ENCODE data around the gene HSFY1.
"Not testable (repeated sequence)": the region's sequence is repeated elsewhere in the genome, so short reads cannot be mapped to it uniquely, and the experiment has no call there.

The HSFY1 gene, protein sequence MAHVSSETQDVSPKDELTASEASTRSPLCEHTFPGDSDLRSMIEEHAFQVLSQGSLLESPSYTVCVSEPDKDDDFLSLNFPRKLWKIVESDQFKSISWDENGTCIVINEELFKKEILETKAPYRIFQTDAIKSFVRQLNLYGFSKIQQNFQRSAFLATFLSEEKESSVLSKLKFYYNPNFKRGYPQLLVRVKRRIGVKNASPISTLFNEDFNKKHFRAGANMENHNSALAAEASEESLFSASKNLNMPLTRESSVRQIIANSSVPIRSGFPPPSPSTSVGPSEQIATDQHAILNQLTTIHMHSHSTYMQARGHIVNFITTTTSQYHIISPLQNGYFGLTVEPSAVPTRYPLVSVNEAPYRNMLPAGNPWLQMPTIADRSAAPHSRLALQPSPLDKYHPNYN

DNA sequence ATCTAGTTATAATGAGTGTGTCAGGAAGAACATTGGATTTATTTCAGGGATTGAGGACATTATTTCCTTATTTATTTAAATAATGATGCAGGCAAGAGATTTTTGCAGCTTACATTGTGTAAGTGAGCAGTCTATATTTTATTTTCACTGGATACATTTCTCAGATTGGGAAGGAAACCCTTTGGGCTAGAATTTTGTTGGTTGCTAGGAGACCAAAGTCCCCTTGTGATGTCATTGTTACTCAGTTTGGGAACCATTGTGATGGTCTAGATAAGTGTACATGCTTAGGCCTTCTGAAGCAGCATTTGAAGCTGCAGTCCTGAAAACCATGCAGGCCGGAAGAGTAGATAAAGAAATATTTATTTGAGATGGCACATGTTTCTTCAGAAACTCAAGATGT is at the start of gene HSFY1:
Gene HSFY1, plus strand, starts transcription at position 301 of the 400 bp plus-strand sequence. Its CDS starts 68 bp downstream, at position 369.
- not testable (repeated sequence) for H3K79me2 ChIP-seq (ENCODE audit: insufficient read depth, low read length); H3F3A ChIP-seq (ENCODE audit: insufficient read depth); H3K4me2 ChIP-seq (ENCODE audit: low read depth, low read length, poor library complexity, severe bottlenecking); H3K27me3 ChIP-seq (ENCODE audit: low read length); H3K9ac ChIP-seq (ENCODE audit: low read length); H4K20me1 ChIP-seq (ENCODE audit: low read depth, low read length); H3K27ac ChIP-seq (ENCODE audit: low read depth, low read length); H3K36me3 ChIP-seq (ENCODE audit: low read length); H2AFZ ChIP-seq (ENCODE audit: low read depth, low read length, severe bottlenecking); H3K9me3 ChIP-seq (ENCODE audit: insufficient read depth, low read length); H3K4me3 ChIP-seq (ENCODE audit: insufficient read depth, low read length, poor library complexity, severe bottlenecking); H3K9me2 ChIP-seq (replicated peaks; ENCODE audit: insufficient read depth, low read length)

DNA sequence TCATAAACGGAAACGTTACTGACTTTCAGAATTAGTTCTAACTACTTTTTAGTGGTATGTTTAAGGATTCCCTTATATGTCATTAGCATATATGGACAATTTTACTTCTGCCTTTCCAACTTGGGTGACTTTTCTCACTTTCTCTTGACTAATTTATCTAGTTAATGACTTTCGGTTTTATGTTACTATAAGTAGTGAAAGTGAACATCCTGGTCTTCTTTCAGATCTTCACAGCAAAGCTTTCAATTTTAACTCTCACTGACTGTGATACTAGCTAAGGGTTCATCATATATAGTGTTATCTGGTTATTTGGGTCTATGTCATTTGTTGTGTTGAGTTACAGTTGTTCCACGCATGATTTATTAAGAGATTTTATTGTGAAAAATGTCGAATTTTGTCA is 42.3 kb upstream of the HSFY1 start:
- H4K20me1 ChIP-seq (ENCODE audit: low read depth, low read length); H3K79me2 ChIP-seq (ENCODE audit: insufficient read depth, low read length); H3K4me3 ChIP-seq (ENCODE audit: insufficient read depth, low read length, poor library complexity, severe bottlenecking); H3F3A ChIP-seq (ENCODE audit: insufficient read depth); H3K27me3 ChIP-seq (ENCODE audit: low read length); H3K27ac ChIP-seq (ENCODE audit: low read depth, low read length); H2AFZ ChIP-seq (ENCODE audit: low read depth, low read length, severe bottlenecking); H3K36me3 ChIP-seq (ENCODE audit: low read length); H3K9ac ChIP-seq (ENCODE audit: low read length); H3K9me2 ChIP-seq (replicated peaks; ENCODE audit: insufficient read depth, low read length); H3K4me2 ChIP-seq (ENCODE audit: low read depth, low read length, poor library complexity, severe bottlenecking); H3K9me3 ChIP-seq (ENCODE audit: insufficient read depth, low read length): not testable (repeated sequence)

DNA sequence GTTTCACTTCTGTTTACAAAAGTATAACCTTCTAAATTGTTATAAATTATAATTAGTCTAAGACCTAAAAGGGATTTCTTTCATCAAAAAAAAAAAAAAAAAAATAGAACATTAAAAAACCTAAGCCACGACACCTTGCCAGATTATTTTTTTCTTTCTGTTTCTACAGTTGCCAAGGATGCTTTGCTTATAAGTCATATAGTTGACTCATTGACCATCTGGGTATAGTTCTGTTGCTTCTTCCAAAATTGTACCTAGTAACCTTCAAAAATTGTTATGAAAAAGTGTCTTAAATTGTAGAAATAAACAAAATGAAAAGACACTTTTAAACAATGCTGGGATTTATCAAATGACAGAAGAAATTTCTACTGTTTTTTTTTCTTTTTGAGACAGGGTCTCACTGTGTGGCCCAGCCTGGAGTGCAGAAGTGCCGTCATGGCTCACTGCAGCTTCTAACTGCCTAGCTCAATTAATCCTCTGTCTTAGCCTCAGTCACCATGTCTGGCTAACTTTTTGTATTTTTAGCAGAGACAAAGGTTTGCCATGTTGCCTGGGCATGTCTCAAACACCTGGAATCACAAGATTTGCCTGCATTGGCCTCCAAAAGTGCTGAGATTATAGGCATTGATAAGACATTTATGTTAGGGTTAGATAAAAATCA is 15.4 kb upstream of the HSFY1 start:
- H3K4me2 ChIP-seq (ENCODE audit: low read depth, low read length, poor library complexity, severe bottlenecking); H3K4me3 ChIP-seq (ENCODE audit: insufficient read depth, low read length, poor library complexity, severe bottlenecking): not testable (repeated sequence)

DNA sequence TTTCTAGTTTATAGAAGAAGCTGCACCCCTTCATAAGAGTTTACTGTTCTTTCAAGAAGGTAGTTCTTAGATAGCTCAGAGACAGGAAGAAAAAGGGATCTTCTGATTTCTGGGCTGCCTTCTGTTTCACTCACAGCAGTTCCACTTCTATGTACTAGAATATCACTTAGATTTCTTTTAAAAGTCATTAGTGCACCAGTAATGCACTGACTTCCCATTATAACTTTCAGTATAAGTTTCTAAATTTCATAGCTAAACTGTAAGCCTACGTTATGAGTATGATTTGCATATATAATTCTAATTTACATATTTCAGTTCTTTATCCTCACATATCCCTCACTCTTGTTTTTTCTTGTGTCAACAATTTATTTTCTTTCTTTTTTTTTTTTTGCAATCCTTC is 7.6 kb upstream of the HSFY1 start:
- H3K79me2 ChIP-seq (ENCODE audit: insufficient read depth, low read length); H3K27ac ChIP-seq (ENCODE audit: low read depth, low read length); H2AFZ ChIP-seq (ENCODE audit: low read depth, low read length, severe bottlenecking); H3K4me3 ChIP-seq (ENCODE audit: insufficient read depth, low read length, poor library complexity, severe bottlenecking); H3K9me3 ChIP-seq (ENCODE audit: insufficient read depth, low read length); H3K36me3 ChIP-seq (ENCODE audit: low read length); H3K4me2 ChIP-seq (ENCODE audit: low read depth, low read length, poor library complexity, severe bottlenecking); H3K9me2 ChIP-seq (replicated peaks; ENCODE audit: insufficient read depth, low read length); H4K20me1 ChIP-seq (ENCODE audit: low read depth, low read length); H3F3A ChIP-seq (ENCODE audit: insufficient read depth); H3K9ac ChIP-seq (ENCODE audit: low read length); H3K27me3 ChIP-seq (ENCODE audit: low read length): not testable (repeated sequence)

More for the DNA sequence above, 15.4 kb upstream of the HSFY1 start:
- not testable (repeated sequence) for H3K79me2 ChIP-seq (ENCODE audit: insufficient read depth, low read length); H2AFZ ChIP-seq (ENCODE audit: low read depth, low read length, severe bottlenecking); H3K27me3 ChIP-seq (ENCODE audit: low read length); H4K20me1 ChIP-seq (ENCODE audit: low read depth, low read length); H3K36me3 ChIP-seq (ENCODE audit: low read length); H3K9me3 ChIP-seq (ENCODE audit: insufficient read depth, low read length); H3K9me2 ChIP-seq (replicated peaks; ENCODE audit: insufficient read depth, low read length); H3F3A ChIP-seq (ENCODE audit: insufficient read depth); H3K27ac ChIP-seq (ENCODE audit: low read depth, low read length); H3K9ac ChIP-seq (ENCODE audit: low read length)

DNA sequence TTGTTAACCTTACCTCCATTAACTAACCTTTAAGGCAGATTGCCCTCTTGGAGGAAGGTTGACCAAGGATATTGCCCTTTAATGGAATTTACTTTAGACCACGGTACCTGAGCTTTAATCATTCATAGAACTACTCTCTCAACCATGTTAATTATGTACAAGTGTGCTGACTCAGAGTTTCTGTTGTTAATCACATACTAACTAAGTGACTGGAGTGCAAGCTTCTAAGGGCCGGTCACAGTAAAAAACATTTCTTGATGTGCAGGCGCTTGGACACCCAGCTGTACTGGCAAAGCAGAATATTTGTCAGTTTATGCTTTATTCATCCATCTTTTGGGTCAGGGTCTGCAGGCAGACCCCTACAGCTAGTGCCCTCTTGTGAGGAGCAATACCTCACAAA is 6.6 kb downstream of the HSFY1 start:
- not testable (repeated sequence) for H3K9ac ChIP-seq (ENCODE audit: low read length); H2AFZ ChIP-seq (ENCODE audit: low read depth, low read length, severe bottlenecking); H3K27ac ChIP-seq (ENCODE audit: low read depth, low read length)

DNA sequence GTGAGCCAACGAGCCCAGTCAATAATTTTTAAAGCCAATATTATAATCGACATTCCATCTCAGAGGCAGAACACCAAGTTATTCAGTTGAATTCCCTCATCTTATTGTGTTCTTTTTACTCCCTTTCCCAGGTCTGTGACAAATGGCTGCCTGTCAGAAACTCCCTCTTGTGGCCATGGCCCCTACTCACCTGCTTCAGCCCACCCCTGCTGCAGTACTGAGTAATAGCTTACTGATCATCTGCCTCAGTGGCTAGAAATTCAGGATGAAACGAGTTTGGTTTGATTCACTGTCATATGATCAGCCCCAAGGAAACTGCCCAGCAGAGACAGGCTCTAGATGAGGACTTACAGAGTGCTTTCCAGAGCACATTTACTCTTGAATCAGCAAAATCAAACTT is 19.4 kb downstream of the HSFY1 start:
- not testable (repeated sequence) for H3K27me3 ChIP-seq (ENCODE audit: low read length); H3K9ac ChIP-seq (ENCODE audit: low read length); H3F3A ChIP-seq (ENCODE audit: insufficient read depth); H3K79me2 ChIP-seq (ENCODE audit: insufficient read depth, low read length); H4K20me1 ChIP-seq (ENCODE audit: low read depth, low read length); H3K27ac ChIP-seq (ENCODE audit: low read depth, low read length); H3K9me3 ChIP-seq (ENCODE audit: insufficient read depth, low read length); H3K36me3 ChIP-seq (ENCODE audit: low read length); H3K4me2 ChIP-seq (ENCODE audit: low read depth, low read length, poor library complexity, severe bottlenecking); H3K9me2 ChIP-seq (replicated peaks; ENCODE audit: insufficient read depth, low read length); H2AFZ ChIP-seq (ENCODE audit: low read depth, low read length, severe bottlenecking); H3K4me3 ChIP-seq (ENCODE audit: insufficient read depth, low read length, poor library complexity, severe bottlenecking)

More for the DNA sequence above, 6.6 kb downstream of the HSFY1 start:
- H3K4me2 ChIP-seq (ENCODE audit: low read depth, low read length, poor library complexity, severe bottlenecking); H3K9me3 ChIP-seq (ENCODE audit: insufficient read depth, low read length); H3K27me3 ChIP-seq (ENCODE audit: low read length); H3K9me2 ChIP-seq (replicated peaks; ENCODE audit: insufficient read depth, low read length); H4K20me1 ChIP-seq (ENCODE audit: low read depth, low read length); H3K4me3 ChIP-seq (ENCODE audit: insufficient read depth, low read length, poor library complexity, severe bottlenecking); H3K36me3 ChIP-seq (ENCODE audit: low read length); H3K79me2 ChIP-seq (ENCODE audit: insufficient read depth, low read length); H3F3A ChIP-seq (ENCODE audit: insufficient read depth): not testable (repeated sequence)

Measured in SU-DHL-6 (cell line).